NB4 (cell line): ENCODE results near the gene CCL11.

Source experiments
- CTCF ChIP-seq: IDR thresholded peaks from one replicate; pipeline ENCODE4 v1.5.1; 2012; ENCODE audit warnings: low read depth, low read length
- MAX ChIP-seq: IDR thresholded peaks from 2 replicates; pipeline ENCODE4 v1.6.1; 2011; ENCODE audit warnings: low read depth, low read length
- POLR2A ChIP-seq: IDR thresholded peaks from 2 replicates; pipeline ENCODE4 v1.6.1; 2011; ENCODE audit warnings: mild to moderate bottlenecking; ENCODE audit not compliant: insufficient read length; ENCODE audit errors: extremely low read depth

GRCh38 chr17:34275881-34276280 lies 9.7 kb upstream of the CCL11 start:
- TF ChIP-seq CTCF (no peak), POLR2A (no peak), MAX (no peak)
